NCI-H748 treated with DMSO at 0.1 percent for 48 hours (cell line): ENCODE data around the gene RFX3.
A peak's percentile ranks its signal among the peaks of the same experiment; 100 is the strongest.

Experiments
- DNase-seq: peaks from one replicate; lab custom pipeline; 2025; lab: John Stamatoyannopoulos, UW

The RFX3 gene

DNA sequence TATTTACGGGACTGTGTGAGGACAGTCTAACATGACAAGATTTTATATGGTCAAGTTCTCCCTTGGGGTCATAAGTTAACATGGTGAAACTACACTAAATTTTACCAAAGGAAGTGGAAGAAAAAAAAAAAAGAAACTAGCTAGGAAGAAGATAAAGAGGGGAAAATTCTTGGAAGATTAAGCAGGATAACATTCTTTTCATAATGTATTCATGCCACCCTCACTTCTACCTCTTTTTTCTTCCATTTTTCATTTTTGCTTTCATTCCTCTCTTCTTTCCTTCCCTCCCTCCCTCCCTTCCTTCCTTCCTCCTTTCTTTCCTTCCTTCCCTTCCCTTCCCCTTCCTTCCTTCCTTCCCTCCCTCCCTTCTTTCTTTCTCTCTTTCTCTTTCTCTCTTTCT lies 254.6 kb downstream of the RFX3 start:
- no peak for DNase-seq

DNA sequence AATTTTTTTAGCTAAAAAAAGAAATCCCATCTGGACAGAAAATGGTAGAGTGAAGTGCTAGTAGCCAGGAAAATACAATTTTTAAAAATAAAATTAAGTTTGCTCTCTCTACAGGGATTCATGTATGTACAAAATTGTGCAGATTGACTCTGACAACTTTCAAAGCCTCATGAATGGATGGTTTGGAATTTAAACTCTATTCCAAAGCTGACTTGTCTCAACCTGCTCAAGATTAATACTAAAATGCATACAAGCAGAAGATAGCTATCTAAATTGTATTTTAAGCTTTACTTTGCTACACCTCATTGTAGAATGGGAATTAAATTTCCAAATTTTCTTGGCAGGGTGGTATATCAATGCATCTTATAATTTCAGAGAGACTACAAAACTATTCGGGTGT lies 257.6 kb downstream of the RFX3 start:
- no peak for DNase-seq

DNA sequence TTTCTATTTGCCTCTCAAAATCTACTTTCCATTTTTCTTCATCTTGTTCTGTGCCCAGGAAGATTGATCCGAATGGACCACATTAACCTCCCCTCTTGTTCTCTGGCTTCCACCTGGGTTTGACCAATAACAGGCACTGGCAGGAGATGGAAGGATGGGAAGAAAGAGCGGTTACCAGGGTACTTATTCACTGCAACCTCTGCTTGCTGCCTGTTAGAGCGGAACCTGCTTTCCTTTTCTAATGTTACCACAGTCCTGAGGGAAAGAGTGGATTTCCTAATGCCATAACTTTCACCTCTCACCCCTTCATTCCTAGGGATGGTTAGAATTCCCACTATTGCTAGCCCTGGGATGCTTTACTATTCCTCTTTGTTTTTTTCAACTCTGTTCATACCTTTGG lies 262.1 kb downstream of the RFX3 start:
- DNase-seq: no peak

DNA sequence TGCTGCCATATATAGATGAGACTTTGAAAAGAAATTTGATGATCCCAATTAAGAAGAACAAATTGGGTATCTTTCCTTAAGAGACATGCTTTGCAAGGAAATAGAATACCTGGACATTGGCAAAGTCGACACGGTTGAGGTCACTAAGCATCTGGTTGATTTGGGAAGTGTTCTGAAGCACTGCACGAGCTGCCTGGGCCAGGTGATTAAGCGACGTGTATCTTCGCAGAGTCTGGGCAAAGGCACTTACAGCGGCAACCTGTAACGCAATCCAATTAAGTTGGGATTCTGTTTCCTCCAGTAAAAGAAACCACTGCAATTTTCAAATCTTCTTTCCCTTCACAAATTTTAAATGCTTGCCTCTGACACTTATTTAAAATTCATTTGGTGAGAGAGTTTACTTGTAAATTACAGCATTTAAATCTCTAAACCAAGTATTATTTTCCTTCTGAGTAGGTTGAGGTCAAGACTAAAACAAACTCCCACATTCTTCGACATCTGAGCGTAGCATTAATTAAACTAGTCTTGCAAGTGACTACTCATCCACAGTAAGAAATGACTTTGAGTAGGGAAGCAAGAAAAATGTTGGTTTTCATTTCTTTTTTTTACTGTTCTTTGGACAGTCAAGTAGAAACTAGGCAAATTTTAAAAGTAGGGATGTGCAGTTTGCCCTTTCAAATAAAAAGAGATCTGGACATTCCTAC lies 262.8 kb downstream of the RFX3 start:
- DNase-seq: no peak

DNA sequence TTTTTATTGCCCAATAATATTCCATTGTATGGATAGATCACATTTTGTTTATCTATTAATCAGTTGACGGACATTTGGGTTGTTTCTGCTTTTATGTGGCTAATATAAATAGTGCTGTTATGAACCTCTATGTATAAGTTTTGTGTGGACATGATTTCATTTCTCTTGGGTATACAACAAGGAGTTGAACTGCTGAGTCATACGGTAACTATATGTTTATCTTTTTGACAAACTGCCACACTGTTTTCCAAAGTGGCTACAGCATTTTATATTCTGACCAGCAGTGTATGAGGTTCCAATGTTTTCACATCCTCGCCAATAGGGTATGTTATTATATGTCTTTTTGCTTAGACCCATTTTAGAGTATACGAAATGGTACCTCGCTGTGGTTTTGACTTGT lies 264.3 kb downstream of the RFX3 start:
- no peak for DNase-seq

DNA sequence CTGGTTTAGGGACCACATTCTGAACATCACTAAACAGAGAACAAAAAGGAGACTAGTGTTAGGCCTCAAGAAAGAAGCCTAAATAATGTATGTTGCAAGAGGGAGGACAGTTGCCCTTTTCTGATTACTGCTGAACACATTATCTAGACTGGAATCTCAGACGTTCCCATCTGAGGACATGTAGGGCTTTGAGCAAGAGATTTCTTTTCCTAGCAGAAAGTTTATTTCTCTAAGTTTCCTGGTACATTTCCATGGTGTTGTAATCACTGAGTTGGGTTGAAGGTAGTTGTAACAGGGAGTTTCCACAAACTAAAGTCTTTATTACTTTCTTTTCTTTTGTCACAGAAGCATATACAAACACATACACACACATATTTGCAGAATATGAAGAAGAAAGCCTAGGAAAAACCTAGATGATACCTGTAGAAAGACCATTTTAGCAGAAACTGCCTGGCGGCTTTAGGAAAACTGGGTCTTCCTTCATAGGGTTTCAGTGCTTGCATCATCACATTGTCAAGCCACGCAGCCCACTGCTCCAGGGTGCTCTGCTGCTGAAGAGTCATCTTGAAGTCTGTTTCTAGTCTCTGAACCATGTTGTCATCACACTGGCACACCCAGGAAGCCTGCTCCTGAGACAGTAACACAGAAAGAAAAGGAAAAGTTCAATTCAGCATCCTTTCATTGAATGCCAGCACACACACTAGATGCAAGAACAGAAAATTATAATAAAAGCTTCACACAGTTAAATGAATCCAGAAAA lies 269.1 kb downstream of the RFX3 start:
- no peak for DNase-seq

DNA sequence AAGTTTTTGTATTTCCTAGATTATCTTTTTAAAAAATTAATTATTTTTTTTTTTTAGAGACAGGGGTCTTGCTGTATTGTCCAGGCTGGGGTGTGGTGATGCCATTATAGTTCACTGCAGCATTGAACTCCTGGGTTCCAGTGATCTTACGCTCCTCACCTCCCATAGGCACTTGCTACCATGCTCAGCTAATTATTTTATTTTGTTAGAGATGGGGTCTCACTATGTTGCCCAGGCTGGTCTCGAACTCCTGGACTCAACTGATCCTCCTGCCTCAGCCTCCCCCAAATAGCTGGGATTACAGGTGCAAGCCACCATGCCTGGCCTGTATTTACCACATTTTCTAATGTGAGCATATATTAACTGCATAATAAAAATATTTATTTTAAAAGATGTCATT lies 274.5 kb downstream of the RFX3 start:
- DNase-seq: no peak

DNA sequence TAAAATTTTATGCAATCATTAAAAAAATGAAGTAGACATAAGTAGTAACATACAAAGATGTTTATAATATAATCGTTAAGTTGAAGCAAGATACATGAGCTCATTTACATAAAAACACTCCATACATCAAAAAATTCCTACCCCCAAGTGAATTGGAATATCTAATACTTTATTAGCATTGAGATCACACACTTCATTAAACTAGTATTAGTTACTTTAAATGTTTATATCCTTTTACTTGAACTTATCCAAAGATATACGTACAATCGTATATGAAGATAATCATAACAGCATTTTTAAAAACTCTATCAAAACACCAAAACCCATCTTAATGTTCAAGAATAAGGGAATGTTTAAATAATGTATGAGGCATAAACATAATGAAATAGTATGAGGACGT lies 275.1 kb downstream of the RFX3 start:
- no peak for DNase-seq

DNA sequence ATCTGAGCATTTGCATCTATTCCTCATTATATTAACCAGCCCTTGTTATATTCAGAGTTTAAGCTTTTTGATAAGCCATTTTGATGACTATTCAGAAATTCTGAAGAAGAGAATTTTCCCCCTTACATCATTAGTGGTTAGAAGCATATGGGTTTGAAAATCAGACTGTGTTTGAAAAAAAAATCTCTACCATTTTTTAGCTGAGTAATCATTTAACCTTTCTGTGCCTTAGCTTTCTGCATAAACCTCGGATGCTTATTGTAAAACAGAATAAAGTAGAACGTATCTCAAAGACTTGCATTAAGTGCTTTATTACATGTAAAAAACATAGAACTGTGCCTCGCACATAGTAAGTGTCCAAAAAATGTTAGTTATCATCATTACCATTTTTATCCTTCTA lies 278.6 kb downstream of the RFX3 start:
- no peak for DNase-seq

DNA sequence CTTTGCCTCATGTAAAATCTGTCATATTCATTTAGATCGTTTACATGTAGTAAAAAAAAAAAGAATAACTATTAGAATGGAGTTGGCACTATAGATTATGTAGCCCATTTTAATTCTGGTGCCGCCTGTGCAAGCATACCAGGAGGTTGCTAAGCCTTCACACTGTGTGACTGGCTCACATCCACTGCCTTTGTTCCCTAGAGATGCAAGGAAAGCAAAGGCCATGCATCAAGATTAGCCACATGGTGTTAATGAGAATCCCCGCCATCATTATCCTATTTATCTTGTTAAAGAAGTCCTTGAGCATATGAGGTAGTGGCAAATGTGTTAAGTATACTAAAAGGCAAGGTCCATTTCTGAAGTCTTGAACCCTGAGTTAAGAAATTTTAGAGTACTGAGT lies 279.6 kb downstream of the RFX3 start:
- no peak for DNase-seq

DNA sequence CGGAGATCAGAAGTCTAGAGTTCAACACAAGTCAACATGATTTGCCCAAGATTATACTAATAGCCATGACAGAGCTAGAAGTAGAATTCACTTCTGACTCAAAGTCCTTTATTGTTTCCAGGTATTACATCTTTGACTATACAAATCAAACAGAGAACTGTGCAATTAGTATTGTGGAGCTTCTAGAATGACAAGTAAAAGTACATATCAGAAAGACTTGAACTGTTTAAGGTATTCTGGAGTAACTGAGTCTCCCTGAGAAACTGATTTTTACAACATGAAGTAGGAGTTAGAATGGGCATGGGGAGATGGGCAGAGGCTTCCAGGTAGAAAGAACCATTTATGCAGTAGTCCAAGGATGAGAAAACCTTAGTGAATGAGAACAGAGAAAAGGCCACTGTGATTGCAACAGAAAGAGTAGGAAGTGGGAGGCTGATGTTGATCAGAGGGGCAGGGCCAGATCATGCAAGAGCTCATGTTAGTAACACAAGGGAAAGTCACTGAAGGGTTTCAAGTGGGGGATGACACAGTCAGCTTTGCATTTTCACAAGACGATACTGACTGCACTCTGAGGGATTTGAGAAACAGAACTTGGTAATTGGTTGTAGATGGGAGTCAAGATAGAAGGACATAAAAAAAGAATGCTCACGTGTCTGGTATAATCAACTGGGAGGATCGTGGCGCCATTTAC lies 280.7 kb downstream of the RFX3 start:
- DNase-seq: peak; percentile 88

DNA sequence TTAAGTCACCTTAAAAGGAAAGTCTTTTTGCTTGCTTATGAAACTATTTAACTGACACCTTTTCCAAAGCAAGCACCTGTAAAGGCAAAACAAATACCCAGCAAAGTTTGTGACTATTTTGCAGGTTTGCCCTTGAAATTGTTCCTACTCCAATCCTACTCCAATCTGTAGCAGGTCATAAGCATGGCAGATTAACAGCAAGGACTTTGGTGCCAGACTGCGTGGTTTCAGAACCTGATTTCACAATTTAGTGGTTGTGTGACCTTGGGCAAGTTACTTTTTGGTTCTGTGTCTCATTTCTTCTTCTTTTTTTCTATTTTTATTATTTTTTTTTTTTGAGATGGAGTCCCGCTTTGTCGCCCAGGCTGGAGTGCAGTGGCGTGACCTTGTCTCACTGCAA lies 282.1 kb downstream of the RFX3 start:
- DNase-seq: no peak

DNA sequence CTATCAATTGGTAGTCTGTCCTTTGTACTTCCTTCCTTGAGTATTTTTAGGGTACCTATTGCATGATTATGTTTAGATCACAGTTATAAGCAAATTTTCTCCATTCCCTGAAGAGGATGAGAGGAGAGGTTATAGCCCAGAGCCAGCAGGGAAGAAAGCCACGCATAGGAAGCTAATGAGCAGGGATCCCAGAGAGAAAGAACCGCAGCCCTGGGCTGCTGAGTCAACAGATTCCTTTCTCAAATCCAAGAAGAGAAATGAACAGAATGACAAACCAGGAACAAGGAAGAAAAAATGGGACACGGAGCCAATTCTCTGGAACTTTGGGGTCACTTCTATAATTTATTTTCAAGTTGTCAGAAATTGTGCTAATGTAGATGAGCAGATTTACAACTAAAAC lies 284.5 kb downstream of the RFX3 start:
- DNase-seq: no peak

DNA sequence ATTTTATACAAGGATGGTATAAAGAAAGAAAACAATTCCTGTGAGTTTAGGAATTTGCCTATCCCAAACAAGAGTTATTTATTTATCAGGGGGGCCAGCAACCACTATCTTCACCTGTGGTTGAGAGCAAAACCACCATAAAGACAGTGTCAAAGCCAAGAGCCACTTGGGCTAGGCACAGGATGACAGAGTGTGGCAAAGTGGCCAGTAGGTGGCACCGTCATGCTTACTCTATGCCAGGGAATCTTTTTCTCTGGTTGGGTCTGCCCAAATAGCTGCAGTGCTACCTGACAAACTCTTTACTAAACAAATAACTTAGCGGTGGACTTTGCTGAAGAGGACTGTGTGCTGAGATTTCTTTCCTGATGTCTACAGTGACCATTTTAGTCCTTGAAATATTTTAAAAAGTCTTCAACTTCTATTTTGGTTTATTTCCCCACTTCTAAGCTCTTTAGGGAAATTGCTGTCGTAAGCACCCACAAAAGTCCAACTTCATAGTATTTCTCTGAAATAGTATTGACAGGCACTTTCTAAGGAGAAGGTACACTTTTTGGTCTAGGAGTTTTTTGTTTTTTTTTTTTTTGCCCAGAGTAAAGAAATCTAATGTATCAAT lies 285.0 kb downstream of the RFX3 start:
- peak; percentile 45 for DNase-seq

DNA sequence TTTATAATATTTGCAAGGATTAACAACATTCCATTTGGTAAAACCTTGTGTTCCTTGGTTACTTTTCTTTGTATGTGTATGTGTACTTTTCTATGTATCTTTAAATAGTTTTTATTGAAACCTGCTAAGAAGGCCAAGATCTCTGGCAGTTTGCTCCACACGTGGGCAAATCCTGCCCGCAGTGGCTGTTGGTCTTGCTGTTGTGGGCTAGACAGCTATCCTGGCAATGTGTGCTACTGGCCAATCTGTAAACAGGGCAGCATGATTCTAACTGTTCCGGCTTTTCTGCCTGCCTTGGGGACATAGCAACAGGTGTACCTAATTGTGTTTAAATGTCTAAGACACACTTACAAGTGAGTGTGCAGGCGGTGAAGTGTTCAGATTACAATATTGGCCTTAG lies 286.6 kb downstream of the RFX3 start:
- DNase-seq: no peak

DNA sequence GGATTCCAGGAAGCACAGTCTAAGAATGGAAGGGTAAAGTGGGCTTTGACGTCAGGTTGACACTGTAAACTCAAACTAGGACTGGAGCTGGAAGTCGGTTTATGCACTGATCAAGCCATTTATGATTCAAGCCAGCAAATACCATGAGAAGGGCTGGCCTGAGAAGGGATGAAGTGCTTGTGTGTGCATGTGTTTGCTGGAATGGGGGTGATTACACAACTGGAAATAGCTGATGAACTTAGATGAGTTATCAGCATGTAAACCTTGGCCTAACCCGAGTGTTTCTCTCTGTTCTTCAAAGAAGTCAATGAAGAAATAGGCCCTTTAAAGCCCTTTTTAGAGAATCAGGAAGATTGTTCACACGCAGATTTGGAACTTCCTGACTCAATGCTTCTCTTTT lies 287.6 kb downstream of the RFX3 start:
- no peak for DNase-seq

DNA sequence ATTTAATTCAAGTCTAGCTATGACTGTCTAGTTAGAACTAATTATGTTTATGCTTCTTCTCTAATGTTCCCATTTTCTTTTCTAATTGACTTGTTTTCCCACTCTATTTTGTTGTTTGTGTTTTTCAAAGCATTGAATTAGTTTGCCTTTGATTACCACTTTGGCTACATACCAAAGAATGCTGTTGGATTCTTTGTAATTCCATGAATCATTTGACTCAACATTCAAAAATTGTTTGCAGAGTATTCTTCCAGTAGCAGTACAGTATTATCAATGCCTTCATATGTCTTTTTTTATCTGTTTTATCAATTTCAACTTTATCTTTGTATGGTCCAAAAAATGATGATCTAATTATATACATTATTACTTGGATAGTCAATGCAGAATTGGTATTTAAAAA lies 288.7 kb downstream of the RFX3 start:
- no peak for DNase-seq

DNA sequence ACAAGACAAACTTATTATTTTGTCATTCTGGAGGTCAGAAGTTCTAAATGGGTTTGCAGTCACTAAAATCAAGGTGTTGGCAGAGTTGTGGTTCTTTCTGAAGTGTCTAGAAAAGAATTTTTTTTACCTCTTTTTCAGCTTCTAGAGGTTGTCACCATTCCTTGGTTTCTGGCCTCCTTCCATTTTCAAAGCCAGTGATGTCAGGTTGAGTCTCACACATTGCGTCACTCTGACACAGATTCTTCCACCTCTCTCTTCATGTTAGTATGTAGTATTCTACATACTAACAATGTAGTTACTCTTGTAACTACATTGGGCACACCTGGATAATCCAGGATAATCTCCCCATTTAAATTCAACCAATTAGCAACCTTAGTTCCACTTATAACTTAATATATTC lies 290.3 kb downstream of the RFX3 start:
- DNase-seq: no peak

DNA sequence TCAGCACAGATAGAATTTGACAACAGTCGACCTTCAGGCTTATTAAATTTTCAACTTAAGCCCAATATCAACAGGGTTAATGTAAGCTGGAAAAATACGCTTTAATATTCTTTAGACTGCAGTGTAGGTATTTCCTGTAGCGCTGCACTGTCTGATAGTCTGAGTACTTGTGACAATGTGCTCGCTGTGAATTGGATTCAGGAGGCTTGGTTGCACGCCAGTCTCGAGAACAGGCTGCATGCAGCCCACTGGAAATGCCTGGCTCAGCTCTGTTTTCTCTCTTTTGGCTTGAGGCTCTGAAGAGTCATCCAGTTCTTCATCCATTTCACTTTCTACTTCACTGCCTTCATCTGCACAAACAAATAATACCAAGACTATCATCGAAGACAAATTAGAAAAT lies 300.9 kb downstream of the RFX3 start:
- no peak for DNase-seq

DNA sequence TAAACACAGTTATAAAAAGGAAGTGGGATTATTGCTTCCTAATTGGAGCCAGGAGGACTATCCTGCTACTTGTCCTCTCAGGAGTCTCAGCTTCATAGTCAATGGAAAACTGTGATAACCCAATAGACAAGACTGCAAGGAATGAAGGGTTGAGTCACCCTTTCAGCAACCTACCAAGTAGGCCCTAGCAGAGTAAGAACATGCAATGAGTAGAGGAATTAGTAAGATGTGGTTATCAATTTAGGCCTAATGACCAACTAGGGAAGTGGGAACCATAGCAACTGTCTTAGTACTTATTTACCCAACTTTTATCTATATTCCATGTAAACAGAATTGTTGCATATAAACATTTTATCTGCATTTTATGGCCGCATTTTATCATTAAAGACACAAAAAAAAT lies 310.1 kb downstream of the RFX3 start:
- no peak for DNase-seq

DNA sequence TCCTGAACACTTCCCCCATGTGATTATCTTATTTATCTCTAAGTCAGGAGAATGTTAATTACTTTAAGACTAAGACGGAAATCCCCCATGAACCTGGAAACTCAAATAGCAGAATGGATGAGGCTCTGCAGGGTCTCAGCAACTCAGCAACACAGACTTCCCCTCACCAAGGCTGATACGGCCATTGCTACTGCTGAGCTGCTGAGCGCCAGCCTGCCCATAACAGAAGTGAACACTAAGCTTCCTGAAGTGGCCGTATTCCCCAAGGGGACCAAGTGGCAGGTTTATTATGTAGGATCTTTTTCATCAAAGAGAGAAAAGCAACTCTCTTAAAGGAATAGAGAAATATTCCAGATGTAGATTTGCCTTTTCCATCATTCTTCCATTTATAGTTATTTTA lies 311.1 kb downstream of the RFX3 start:
- DNase-seq: no peak

DNA sequence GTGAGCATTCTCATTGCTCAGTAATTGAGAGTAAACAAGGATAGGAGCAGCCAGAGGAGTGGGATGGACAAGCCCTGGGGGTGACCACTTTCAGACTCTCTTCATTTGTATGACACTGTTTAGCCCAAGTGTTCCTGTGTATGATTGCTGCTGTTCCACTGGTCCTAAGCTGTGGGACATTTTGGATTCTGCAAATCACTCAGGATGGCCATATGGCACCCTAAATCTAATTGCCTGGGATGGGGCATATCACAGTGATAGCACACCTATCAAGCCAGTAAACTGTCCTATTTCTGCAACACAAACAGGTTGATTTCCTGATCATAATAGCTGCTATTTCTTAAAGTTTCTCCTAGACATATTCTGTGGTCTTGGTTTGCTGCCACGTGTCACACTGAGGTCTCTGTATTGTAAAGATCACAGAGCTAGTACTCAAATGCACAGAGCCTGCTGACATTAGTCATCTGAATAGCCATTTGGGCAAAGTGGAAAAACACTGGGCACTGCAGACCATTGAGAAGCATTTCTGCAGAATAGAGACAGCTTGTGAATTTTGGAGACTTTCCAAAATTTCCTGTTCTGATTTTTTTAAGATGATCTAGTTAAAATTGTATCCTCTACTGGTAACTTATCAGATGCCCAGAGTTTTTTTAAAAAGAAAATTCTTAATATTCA lies 320.2 kb downstream of the RFX3 start:
- no peak for DNase-seq
